NCI-H1436 treated with DMSO at 0.1 percent for 48 hours (cell line): ENCODE results near the gene WDHD1.
"Not testable (repeated sequence)": the region's sequence is repeated elsewhere in the genome, so short reads cannot be mapped to it uniquely, and the experiment has no call there.

ENCODE experiments used
- DNase-seq: peaks from one replicate; lab custom pipeline; 2025; lab: John Stamatoyannopoulos, UW

Gene WDHD1, protein sequence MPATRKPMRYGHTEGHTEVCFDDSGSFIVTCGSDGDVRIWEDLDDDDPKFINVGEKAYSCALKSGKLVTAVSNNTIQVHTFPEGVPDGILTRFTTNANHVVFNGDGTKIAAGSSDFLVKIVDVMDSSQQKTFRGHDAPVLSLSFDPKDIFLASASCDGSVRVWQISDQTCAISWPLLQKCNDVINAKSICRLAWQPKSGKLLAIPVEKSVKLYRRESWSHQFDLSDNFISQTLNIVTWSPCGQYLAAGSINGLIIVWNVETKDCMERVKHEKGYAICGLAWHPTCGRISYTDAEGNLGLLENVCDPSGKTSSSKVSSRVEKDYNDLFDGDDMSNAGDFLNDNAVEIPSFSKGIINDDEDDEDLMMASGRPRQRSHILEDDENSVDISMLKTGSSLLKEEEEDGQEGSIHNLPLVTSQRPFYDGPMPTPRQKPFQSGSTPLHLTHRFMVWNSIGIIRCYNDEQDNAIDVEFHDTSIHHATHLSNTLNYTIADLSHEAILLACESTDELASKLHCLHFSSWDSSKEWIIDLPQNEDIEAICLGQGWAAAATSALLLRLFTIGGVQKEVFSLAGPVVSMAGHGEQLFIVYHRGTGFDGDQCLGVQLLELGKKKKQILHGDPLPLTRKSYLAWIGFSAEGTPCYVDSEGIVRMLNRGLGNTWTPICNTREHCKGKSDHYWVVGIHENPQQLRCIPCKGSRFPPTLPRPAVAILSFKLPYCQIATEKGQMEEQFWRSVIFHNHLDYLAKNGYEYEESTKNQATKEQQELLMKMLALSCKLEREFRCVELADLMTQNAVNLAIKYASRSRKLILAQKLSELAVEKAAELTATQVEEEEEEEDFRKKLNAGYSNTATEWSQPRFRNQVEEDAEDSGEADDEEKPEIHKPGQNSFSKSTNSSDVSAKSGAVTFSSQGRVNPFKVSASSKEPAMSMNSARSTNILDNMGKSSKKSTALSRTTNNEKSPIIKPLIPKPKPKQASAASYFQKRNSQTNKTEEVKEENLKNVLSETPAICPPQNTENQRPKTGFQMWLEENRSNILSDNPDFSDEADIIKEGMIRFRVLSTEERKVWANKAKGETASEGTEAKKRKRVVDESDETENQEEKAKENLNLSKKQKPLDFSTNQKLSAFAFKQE

DNA sequence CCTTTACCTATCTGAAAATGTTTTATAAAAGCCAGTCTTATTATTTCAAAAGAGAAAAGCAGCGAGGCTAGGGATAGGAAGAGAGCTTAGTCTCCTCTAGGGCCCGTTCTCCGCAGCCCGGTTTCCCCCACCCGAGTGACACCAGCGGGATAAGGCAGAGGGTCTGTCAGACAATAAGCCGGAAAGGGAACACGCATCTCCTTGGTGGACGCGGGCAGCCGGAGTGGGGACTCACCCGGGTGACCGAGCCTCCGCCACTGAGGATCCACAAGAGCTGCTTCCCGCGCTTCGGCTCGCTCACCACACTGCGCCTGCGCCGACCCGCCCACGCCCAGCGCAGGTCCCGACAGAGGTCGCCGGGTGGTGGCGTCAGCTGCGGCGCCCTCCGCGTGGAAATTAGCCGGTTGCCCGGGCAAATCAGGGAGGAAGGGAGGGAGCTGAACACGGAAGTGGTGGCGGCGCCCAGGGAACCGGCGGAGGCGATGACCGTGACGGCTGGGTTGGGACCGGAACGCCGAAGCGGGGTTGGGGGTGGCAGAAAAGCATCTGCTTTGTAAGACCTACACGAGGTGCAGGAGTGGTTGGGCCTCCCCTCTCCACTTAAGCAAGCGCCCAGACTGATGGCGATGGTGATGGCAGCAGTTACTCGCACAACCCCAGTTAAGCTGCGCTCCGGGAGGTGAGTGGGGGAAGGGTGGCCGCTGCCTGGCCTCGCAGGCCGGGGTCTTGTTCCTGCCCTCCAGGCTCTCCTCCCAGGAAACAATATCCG lies at the start of gene WDHD1, which contains the start of gene SOCS4:
Gene WDHD1, minus strand, starts transcription at position 307 of the 769 bp plus-strand sequence. CDS start 312 bp downstream, outside the sequence.
Gene SOCS4, plus strand, starts transcription at position 444 of the 769 bp plus-strand sequence. CDS start 15,806 bp downstream, outside the sequence.
- DNase-seq = peak; percentile 63

GRCh38 chr14:55075628-55076175 lies 48.8 kb upstream of the WDHD1 start:
- no peak for DNase-seq

- no peak for DNase-seq
Observed at GRCh38 chr14:55074662-55075061, 47.8 kb upstream of the WDHD1 start.

GRCh38 chr14:55073856-55074255 lies 47.0 kb upstream of the WDHD1 start:
- no peak for DNase-seq

GRCh38 chr14:55071870-55072640 lies 45.2 kb upstream of the WDHD1 start:
- no peak for DNase-seq

GRCh38 chr14:55070981-55071411 lies 44.1 kb upstream of the WDHD1 start:
- DNase-seq = no peak

GRCh38 chr14:55066223-55066622 lies 39.3 kb upstream of the WDHD1 start:
- no peak for DNase-seq

DNA sequence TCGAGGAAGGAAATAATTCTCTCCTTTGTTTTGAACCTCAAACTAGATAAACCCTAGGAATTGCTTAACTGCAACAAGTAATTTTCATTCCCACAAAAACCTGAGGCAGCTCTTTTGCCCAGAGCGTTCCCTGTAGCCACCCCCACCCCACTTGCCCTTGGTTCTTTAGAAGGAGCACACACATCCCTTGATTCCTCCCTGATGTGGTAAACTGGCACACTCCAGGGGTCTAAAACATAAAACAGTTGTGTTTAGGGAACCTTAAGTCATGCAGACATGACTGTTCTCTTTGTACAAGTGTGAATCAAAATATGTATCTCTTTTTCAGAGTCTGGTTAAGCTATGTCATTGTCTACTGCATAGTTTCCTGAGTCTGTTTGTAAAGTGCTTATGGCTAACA lies 38.5 kb upstream of the WDHD1 start:
- no peak for DNase-seq

DNA sequence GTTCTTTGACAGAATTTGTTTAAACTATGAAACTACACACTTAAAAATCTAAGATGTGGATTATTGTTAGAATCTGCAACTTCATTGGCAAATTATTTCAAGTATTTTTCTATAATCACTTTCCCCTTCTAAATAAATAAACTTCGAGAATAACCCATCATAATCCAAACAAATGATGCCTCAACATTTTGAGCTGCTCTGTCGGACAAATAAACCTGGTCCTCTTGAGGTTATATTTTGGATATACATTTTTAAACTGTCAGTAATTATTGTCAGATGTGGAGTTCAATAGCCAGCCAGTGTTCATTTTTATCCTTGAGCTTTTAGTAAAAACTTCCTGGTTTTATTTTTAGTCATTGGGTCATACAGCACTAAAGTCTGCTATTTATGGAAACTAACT lies 38.0 kb upstream of the WDHD1 start:
- DNase-seq = not testable (repeated sequence)

DNA sequence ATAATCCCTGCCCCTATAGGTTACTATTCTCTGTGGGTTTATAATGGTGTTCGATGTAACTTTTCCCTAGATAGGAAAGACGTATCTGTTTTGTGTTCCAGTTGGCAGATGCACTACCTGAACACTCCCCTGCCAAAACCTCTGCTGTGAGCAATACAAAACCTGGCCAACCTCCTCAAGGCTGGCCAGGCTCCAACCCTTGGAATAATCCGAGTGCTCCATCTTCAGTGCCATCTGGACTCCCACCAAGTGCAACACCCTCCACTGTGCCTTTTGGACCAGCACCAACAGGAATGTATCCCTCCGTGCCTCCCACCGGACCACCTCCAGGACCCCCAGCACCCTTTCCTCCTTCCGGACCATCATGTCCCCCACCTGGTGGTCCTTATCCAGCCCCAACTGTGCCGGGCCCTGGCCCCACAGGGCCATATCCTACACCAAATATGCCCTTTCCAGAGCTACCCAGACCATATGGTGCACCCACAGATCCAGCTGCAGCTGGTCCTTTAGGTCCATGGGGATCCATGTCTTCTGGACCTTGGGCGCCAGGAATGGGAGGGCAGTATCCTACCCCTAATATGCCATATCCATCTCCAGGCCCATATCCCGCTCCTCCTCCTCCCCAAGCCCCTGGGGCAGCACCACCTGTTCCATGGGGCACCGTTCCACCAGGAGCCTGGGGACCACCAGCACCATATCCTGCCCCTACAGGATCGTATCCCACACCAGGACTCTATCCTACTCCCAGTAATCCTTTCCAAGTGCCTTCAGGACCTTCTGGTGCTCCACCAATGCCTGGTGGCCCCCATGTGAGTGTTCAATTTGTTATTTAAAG lies 35.8 kb upstream of the WDHD1 start:
- no peak for DNase-seq

GRCh38 chr14:55059333-55059732 lies 32.4 kb upstream of the WDHD1 start:
- DNase-seq = no peak

DNA sequence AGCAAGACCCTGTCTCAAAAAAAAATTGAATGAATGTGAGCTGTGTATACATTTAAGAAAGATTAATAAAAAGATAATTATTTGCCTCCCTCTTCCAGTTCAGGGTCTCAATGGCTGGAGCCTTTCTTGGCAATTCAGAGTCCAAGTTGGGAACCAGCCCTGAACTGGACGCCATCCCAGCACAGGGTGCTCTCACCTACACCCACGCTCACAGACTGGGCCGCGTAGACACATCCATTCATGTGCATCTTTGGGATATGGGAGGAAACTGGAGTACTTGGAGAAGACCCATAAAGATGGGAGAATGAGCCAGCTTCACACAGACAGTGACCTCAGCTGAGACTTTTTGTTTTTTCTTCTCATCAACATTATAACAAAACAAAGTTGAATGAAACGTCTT lies 31.0 kb upstream of the WDHD1 start:
- DNase-seq = no peak

DNA sequence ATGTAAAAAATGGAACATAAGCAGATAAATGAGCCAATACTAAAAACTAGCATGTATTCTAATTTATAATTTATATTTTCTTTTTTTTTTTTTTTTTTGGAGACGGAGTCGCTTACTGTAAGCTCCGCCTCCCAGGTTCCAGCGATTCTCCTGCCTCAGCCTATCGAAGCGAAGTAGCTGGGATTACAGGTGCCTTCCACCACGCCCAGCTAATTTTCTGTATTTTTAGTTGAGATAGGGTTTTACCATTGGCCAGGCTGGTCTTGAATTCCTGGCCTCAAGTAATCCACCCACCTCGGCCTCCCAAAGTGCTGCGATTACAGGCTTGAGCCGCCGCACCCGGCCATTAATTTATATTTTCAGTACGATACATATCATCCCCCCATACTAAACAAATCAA lies 27.2 kb upstream of the WDHD1 start:
- no peak for DNase-seq

DNA sequence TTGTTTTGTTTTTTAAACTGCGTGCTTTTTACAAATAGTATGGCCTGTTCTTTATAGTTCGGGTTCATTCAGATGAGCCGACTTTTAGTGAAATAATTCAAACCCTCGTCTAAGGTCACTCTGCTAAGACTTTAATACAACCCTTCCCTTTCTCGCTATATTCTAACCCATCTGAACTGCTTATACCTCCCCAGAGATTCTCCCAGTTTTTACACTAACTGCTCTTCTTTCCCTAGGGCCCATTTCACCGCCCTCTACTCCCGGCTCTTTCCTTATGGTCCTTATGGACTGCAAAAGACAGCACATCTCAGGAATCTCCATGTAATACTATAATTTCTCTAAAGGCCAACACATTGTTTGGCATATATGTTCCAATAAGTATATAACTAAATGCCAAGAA lies 26.6 kb upstream of the WDHD1 start:
- DNase-seq = no peak

- DNase-seq = no peak
Observed at GRCh38 chr14:55053018-55053417, 26.1 kb upstream of the WDHD1 start.

DNA sequence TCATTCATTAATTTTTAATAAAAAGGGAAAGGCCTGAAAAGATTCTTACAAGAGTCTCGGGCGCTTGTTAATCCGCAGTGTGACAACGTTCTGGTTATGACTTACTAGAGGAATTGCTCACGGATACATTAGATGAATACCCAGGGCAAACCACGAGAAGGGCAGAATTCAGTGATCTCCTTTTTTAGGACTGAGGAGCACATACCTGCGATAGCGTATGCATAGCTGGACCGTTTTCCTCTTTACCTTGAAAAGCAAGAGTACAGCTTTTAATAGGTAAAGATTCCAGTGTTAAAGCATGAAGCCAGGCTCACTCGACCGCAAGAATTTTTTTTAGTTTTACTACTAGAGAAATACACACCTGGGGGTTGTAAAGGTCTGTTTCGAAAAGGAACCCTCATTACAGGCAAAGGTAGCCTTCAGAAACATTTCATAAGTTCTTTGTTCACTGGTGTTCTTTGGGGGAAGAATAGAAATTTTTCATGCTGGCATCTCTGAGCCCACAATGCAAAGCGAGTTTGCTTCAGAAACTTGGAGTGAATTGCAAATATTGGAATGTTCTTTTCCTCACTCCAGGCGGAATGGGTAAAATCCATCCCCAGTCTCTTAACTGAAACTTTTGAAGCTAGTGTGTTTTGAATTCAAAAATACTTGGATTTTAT lies 25.5 kb upstream of the WDHD1 start:
- no peak for DNase-seq

DNA sequence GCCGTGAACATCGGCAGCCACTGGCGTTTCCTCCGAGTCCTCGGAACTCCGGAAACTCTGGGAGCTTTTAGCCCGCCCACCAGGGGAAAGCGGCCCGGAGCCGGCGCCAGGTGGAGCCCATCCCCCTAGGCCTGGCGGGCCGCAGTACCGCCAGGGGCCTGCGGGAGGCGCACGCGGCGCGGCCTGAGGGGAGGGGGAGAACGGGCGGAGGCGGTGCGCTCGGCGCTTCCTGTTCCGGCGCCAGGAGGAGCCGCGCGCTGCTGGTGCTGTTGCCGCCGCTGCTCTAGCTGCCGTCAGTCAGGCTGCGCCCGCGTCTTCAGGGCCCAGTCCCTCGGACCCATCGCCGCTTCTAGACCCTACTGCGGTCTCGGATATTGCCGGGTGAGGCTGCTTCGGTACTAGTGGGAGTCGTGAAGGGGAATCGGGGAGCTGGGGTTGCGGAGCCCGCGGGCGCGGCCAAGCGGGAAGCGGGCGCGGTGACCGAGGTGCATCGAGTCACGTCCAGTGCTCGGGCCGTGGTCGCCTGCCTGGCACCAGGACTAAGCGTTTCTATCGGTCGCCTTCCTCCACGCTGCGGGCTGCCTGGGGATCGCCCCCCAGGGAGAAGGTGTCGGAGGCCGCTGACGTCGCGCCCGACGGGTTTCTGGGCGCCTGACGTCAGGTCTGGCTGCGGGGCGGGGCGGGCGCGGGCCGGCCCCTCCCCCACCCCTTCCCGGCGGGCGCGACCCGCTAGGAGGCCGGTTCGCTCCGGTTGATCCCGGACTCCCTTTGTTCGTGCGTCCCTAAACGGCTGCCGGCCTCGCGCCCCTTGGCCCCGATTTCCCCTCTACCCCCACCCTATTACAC lies 24.7 kb upstream of the WDHD1 start, which contains the start of gene MAPK1IP1L:
Gene MAPK1IP1L, plus strand, starts transcription at position 225 of the 846 bp plus-strand sequence. CDS start 10,037 bp downstream, outside the sequence.
- peak; percentile 58 for DNase-seq

GRCh38 chr14:55051165-55051422 lies 24.2 kb upstream of the WDHD1 start:
- no peak for DNase-seq
